GM23338 (cell line): Measurements from ENCODE around the gene CNTNAP5. TPM values are rescaled to one million over a fixed set of nuclear protein-coding genes. Genes with fewer than 3 reads are reported as not detected.

Experiments
- ATAC-seq: fragments of 200-7000 bp; cut with Tn5 transposase; 3 replicates; pipeline ENCODE4 v1.9.1; 2020
- DNase-seq: peaks from one replicate; pipeline ENCODE4 v3.0.0-alpha.2; 2015; ENCODE audit warnings: low spot score
- H2AFZ ChIP-seq: fragments of 200-600 bp; sonication (generic); 2 replicates; pipeline ENCODE4 v1.8.0; 2016; ENCODE audit warnings: antibody characterized with exemption, mild to moderate bottlenecking, moderate library complexity
- H3F3A ChIP-seq: fragments of 200-600 bp; sonication (generic); replicated peaks from 2 replicates; pipeline ENCODE4 v1.8.0; 2017; ENCODE audit warnings: antibody characterized with exemption, mixed run types, low read depth
- H3K27ac ChIP-seq: fragments of 200-600 bp; sonication (generic); 2 replicates; pipeline ENCODE4 v1.6.1; 2016; ENCODE audit warnings: low read depth
- H3K27me3 ChIP-seq: fragments of 200-600 bp; sonication (generic); 2 replicates; pipeline ENCODE4 v1.8.0; 2016; ENCODE audit warnings: mild to moderate bottlenecking, mixed run types, moderate library complexity; ENCODE audit not compliant: insufficient read depth
- H3K36me3 ChIP-seq: fragments of 200-600 bp; sonication (generic); 2 replicates; pipeline ENCODE4 v1.8.0; 2016; ENCODE audit warnings: mild to moderate bottlenecking; ENCODE audit not compliant: insufficient read depth
- H3K4me1 ChIP-seq: fragments of 200-600 bp; sonication (generic); 2 replicates; pipeline ENCODE4 v1.8.0; 2016; ENCODE audit warnings: mild to moderate bottlenecking, moderate library complexity; ENCODE audit not compliant: insufficient read depth
- H3K4me2 ChIP-seq: fragments of 200-600 bp; sonication (generic); 2 replicates; pipeline ENCODE4 v1.7.1; 2017; ENCODE audit warnings: mixed run types
- H3K4me3 ChIP-seq: fragments of 200-600 bp; sonication (generic); 2 replicates; pipeline ENCODE4 v1.6.1; 2016; ENCODE audit warnings: mixed run types
- H3K79me2 ChIP-seq: fragments of 200-600 bp; sonication (generic); replicated peaks from 2 replicates; pipeline ENCODE4 v1.8.0; 2017; ENCODE audit warnings: mild to moderate bottlenecking; ENCODE audit not compliant: insufficient read depth
- H3K9me2 ChIP-seq: fragments of 200-600 bp; sonication (generic); 2 replicates; pipeline ENCODE4 v1.8.0; 2017; ENCODE audit not compliant: insufficient read depth
- H4K20me1 ChIP-seq: fragments of 200-600 bp; sonication (generic); replicated peaks from 2 replicates; pipeline ENCODE4 v1.8.0; 2017; ENCODE audit warnings: mild to moderate bottlenecking; ENCODE audit not compliant: insufficient read depth
- H3K27ac Mint-ChIP-seq: 2 replicates; pipeline ENCODE4 v1.8.0; 2020; ENCODE audit warnings: inconsistent platforms, mild to moderate bottlenecking, moderate library complexity, mixed read lengths
- H3K27me3 Mint-ChIP-seq: 3 replicates; pipeline ENCODE4 v1.8.0; 2022; ENCODE audit warnings: low read depth, mild to moderate bottlenecking, moderate library complexity, mixed read lengths, inconsistent platforms; ENCODE audit not compliant: insufficient read depth, poor library complexity
- H3K36me3 Mint-ChIP-seq: 3 replicates; pipeline ENCODE4 v1.8.0; 2021; ENCODE audit warnings: low read depth, mild to moderate bottlenecking, inconsistent platforms, moderate library complexity, mixed read lengths
- H3K4me1 Mint-ChIP-seq: 3 replicates; pipeline ENCODE4 v1.8.0; 2020; ENCODE audit warnings: mild to moderate bottlenecking, inconsistent platforms, mixed read lengths
- H3K4me3 Mint-ChIP-seq: 3 replicates; pipeline ENCODE4 v1.8.0; 2021; ENCODE audit warnings: moderate library complexity, mild to moderate bottlenecking, inconsistent platforms, mixed read lengths
- H3K9me3 Mint-ChIP-seq: 3 replicates; pipeline ENCODE4 v1.8.0; 2020; ENCODE audit warnings: moderate library complexity, mild to moderate bottlenecking, inconsistent platforms, mixed read lengths
- CREB1 ChIP-seq: fragments of 250-450 bp; sonication (Bioruptor Pico); IDR thresholded peaks from 2 replicates; pipeline ENCODE4 v1.5.0; 2020; ENCODE audit warnings: low read depth, mild to moderate bottlenecking, moderate library complexity
- EZH2 ChIP-seq: fragments of 200-600 bp; sonication (generic); IDR thresholded peaks from one replicate; pipeline ENCODE4 v1.8.0; 2017; ENCODE audit warnings: antibody characterized with exemption, mild to moderate bottlenecking, low read depth; ENCODE audit not compliant: unreplicated experiment
- ZNF114 ChIP-seq: fragments of 250-450 bp; sonication (Bioruptor Pico); IDR thresholded peaks from 2 replicates; pipeline ENCODE4 v1.5.0; 2020; ENCODE audit warnings: mild to moderate bottlenecking, moderate library complexity
- ZNF331 ChIP-seq: fragments of 250-450 bp; sonication (Bioruptor Pico); IDR thresholded peaks from 2 replicates; pipeline ENCODE4 v1.5.0; 2020; ENCODE audit warnings: low read depth, mild to moderate bottlenecking, moderate library complexity
- polyA plus RNA-seq: library from polyadenylated mRNA; unstranded; fragments of >200 nt; fragmentation: Nextera tagmentation; extraction: Ambion mirVana; gene quantifications from 2 replicates; pipeline ENCODE4 v1.2.1, GENCODE V29; 2016
- total RNA-seq: library from RNA; depleted of rRNA; stranded (reverse); fragments of >200 nt; shearing (Covaris generic); gene quantifications from 2 replicates; pipeline ENCODE4 v1.2.3, GENCODE V29; 2014
- TF ChIP-seq, protein P1 (sequence below): IDR thresholded peaks from one replicate; pipeline ENCODE4 v1.6.1; 2018; ENCODE audit warnings: antibody characterized with exemption; ENCODE audit not compliant: unreplicated experiment
- TF ChIP-seq, protein P2 (sequence below): IDR thresholded peaks from 2 replicates; pipeline ENCODE4 v1.6.1; 2016; ENCODE audit warnings: antibody characterized with exemption
- TF ChIP-seq, protein P3 (sequence below): fragments of 250-450 bp; sonication (Bioruptor Pico); IDR thresholded peaks from 2 replicates; pipeline ENCODE4 v1.5.0; 2020; ENCODE audit warnings: mild to moderate bottlenecking, moderate library complexity

CNTNAP5 gene
- total and polyA plus RNA-seq, 2 experiments from 2014 or later, result 0.49 to 0.50 TPM

DNA sequence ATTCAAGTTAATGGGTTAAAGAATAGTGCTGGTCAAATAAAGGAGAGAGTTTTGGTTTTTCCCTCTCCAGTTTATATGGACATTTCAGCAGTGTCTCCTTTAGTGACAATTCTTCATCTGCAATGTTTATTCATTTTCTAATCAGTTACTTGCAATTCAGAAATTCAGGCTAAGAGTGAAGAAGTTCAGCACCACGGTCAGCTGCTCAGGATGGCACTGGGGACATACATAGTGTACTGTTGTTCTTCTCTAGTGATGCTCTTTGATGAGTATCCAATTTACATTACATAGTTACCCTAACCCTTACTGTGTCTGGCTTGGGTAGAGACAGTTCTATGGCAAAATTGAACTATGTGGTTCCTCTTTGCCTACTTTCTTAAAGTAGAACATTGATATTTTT is 412.7 kb downstream of the CNTNAP5 start:
- no peak overlapping the region for H3K4me3 Mint-ChIP-seq
- ATAC-seq, result peak; percentile 35; the same call in 2 of the 3 replicates
- Histone ChIP-seq H3K4me3 (no peak overlapping the region), H3K36me3 (no peaks in the 10 kb centered on the region), H3K9me2 (no peaks in the 10 kb centered on the region; the same call in 1 of the 2 replicates), H3K27ac (no peak overlapping the region), H3K27me3 (no peaks in the 10 kb centered on the region), H3K4me1 (no peaks in the 10 kb centered on the region), H4K20me1 (no peaks in the 10 kb centered on the region), H3K4me2 (no peak overlapping the region), H3F3A (no peaks in the 10 kb centered on the region), H2AFZ (no peak overlapping the region), H3K79me2 (no peaks in the 10 kb centered on the region)
- no peak overlapping the region for H3K27ac Mint-ChIP-seq
- H3K9me3 Mint-ChIP-seq, result no peaks in the 10 kb centered on the region
- peaks cover 3% of the 10 kb centered on the region; the same call in 1 of the 3 replicates for H3K4me1 Mint-ChIP-seq
- H3K36me3 Mint-ChIP-seq, result no peaks in the 10 kb centered on the region
- no peak for TF ChIP-seq ZNF331
- TF ChIP-seq, protein P1, sequence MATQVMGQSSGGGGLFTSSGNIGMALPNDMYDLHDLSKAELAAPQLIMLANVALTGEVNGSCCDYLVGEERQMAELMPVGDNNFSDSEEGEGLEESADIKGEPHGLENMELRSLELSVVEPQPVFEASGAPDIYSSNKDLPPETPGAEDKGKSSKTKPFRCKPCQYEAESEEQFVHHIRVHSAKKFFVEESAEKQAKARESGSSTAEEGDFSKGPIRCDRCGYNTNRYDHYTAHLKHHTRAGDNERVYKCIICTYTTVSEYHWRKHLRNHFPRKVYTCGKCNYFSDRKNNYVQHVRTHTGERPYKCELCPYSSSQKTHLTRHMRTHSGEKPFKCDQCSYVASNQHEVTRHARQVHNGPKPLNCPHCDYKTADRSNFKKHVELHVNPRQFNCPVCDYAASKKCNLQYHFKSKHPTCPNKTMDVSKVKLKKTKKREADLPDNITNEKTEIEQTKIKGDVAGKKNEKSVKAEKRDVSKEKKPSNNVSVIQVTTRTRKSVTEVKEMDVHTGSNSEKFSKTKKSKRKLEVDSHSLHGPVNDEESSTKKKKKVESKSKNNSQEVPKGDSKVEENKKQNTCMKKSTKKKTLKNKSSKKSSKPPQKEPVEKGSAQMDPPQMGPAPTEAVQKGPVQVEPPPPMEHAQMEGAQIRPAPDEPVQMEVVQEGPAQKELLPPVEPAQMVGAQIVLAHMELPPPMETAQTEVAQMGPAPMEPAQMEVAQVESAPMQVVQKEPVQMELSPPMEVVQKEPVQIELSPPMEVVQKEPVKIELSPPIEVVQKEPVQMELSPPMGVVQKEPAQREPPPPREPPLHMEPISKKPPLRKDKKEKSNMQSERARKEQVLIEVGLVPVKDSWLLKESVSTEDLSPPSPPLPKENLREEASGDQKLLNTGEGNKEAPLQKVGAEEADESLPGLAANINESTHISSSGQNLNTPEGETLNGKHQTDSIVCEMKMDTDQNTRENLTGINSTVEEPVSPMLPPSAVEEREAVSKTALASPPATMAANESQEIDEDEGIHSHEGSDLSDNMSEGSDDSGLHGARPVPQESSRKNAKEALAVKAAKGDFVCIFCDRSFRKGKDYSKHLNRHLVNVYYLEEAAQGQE, result peak; percentile 82
- DNase-seq, result peak; percentile 63
- no peaks in the 10 kb centered on the region for H3K27me3 Mint-ChIP-seq

DNA sequence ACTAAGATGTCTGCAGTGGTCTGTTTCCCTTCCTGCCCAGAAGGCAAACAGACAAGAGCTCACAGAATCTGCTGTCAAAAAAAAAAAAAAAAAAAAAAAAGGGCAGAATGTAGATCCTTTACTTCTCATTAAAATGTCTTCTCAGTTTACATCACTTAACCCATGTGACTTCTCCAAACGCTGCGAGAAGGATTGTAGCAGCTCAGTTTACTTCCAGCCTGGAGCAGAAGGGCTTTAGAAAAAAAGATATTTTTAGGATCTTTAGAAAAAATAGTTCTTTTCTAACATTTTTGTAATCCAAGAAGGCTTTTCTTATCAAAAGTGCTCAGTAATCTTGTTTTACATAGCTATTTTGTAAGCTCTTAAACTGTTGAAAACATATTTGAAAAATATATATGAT is 425.4 kb downstream of the CNTNAP5 start:
- no peak for ATAC-seq
- no peaks in the 10 kb centered on the region for H3K27me3 Mint-ChIP-seq
- no peaks in the 10 kb centered on the region for H3K27me3 ChIP-seq

More for the DNA sequence above, 425.4 kb downstream of the CNTNAP5 start:
- H3K36me3 ChIP-seq, result no peaks in the 10 kb centered on the region
- no peak overlapping the region for H3K27ac ChIP-seq
- H4K20me1 ChIP-seq, result no peaks in the 10 kb centered on the region
- H3K4me3 ChIP-seq, result no peak overlapping the region
- no peak overlapping the region for H3K4me2 ChIP-seq
- H2AFZ ChIP-seq, result no peak overlapping the region
- Mint-ChIP-seq H3K36me3 (peaks cover 2% of the 10 kb centered on the region; the same call in 1 of the 3 replicates), H3K4me3 (no peak overlapping the region), H3K9me3 (peaks cover 3% of the 10 kb centered on the region; the same call in 2 of the 3 replicates), H3K27ac (no peak overlapping the region), H3K4me1 (peaks cover 6% of the 10 kb centered on the region; the same call in 1 of the 3 replicates)
- DNase-seq, result no peak
- peaks cover 15% of the 10 kb centered on the region; the same call in 1 of the 2 replicates for H3K9me2 ChIP-seq
- H3F3A ChIP-seq, result no peaks in the 10 kb centered on the region
- peaks cover 8% of the 10 kb centered on the region for H3K4me1 ChIP-seq
- TF ChIP-seq CREB1 (CRISPR knock-in tag) (no peak), EZH2 (no peak), ZNF114 (CRISPR knock-in tag) (no peak)
- TF ChIP-seq, protein P1, result no peak
- TF ChIP-seq, protein P2, sequence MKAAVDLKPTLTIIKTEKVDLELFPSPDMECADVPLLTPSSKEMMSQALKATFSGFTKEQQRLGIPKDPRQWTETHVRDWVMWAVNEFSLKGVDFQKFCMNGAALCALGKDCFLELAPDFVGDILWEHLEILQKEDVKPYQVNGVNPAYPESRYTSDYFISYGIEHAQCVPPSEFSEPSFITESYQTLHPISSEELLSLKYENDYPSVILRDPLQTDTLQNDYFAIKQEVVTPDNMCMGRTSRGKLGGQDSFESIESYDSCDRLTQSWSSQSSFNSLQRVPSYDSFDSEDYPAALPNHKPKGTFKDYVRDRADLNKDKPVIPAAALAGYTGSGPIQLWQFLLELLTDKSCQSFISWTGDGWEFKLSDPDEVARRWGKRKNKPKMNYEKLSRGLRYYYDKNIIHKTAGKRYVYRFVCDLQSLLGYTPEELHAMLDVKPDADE, result no peak
- TF ChIP-seq, protein P3, sequence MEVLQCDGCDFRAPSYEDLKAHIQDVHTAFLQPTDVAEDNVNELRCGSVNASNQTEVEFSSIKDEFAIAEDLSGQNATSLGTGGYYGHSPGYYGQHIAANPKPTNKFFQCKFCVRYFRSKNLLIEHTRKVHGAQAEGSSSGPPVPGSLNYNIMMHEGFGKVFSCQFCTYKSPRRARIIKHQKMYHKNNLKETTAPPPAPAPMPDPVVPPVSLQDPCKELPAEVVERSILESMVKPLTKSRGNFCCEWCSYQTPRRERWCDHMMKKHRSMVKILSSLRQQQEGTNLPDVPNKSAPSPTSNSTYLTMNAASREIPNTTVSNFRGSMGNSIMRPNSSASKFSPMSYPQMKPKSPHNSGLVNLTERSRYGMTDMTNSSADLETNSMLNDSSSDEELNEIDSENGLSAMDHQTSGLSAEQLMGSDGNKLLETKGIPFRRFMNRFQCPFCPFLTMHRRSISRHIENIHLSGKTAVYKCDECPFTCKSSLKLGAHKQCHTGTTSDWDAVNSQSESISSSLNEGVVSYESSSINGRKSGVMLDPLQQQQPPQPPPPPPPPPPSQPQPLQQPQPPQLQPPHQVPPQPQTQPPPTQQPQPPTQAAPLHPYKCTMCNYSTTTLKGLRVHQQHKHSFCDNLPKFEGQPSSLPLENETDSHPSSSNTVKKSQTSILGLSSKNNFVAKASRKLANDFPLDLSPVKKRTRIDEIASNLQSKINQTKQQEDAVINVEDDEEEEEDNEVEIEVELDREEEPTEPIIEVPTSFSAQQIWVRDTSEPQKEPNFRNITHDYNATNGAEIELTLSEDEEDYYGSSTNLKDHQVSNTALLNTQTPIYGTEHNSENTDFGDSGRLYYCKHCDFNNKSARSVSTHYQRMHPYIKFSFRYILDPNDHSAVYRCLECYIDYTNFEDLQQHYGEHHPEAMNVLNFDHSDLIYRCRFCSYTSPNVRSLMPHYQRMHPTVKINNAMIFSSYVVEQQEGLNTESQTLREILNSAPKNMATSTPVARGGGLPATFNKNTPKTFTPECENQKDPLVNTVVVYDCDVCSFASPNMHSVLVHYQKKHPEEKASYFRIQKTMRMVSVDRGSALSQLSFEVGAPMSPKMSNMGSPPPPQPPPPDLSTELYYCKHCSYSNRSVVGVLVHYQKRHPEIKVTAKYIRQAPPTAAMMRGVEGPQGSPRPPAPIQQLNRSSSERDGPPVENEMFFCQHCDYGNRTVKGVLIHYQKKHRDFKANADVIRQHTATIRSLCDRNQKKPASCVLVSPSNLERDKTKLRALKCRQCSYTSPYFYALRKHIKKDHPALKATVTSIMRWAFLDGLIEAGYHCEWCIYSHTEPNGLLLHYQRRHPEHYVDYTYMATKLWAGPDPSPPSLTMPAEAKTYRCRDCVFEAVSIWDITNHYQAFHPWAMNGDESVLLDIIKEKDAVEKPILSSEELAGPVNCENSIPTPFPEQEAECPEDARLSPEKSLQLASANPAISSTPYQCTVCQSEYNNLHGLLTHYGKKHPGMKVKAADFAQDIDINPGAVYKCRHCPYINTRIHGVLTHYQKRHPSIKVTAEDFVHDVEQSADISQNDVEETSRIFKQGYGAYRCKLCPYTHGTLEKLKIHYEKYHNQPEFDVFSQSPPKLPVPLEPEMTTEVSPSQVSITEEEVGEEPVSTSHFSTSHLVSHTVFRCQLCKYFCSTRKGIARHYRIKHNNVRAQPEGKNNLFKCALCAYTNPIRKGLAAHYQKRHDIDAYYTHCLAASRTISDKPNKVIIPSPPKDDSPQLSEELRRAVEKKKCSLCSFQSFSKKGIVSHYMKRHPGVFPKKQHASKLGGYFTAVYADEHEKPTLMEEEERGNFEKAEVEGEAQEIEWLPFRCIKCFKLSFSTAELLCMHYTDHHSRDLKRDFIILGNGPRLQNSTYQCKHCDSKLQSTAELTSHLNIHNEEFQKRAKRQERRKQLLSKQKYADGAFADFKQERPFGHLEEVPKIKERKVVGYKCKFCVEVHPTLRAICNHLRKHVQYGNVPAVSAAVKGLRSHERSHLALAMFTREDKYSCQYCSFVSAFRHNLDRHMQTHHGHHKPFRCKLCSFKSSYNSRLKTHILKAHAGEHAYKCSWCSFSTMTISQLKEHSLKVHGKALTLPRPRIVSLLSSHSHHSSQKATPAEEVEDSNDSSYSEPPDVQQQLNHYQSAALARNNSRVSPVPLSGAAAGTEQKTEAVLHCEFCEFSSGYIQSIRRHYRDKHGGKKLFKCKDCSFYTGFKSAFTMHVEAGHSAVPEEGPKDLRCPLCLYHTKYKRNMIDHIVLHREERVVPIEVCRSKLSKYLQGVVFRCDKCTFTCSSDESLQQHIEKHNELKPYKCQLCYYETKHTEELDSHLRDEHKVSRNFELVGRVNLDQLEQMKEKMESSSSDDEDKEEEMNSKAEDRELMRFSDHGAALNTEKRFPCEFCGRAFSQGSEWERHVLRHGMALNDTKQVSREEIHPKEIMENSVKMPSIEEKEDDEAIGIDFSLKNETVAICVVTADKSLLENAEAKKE (CRISPR knock-in tag), result no peak
- H3K79me2 ChIP-seq, result no peaks in the 10 kb centered on the region
